HEK293 (cell line): ENCODE data around the gene ZNF799.
"Not testable (repeated sequence)": the region's sequence is repeated elsewhere in the genome, so short reads cannot be mapped to it uniquely, and the experiment has no call there.

Experiments
- CTCF ChIA-PET: fragments of 350-600 bp; formaldehyde crosslinking; extraction: SDS; loops from one replicate; lab custom pipeline; 2021; ENCODE audit warnings: antibody characterized with exemption; lab: Yijun Ruan, JAX
- POLR2A ChIA-PET: fragments of 300-600 bp; formaldehyde crosslinking; extraction: SDS; loops from one replicate; lab custom pipeline; 2020; ENCODE audit warnings: antibody characterized with exemption, inconsistent platforms; lab: Yijun Ruan, JAX
- H3K27ac ChIP-seq: fragments of 200-500 bp; sonication (Bioruptor generic); 2 replicates; pipeline ENCODE4 v1.5.1; 2014; ENCODE audit warnings: low read depth, low read length, control low read depth, inconsistent platforms; ENCODE audit errors: extremely low read depth
- H3K36me3 ChIP-seq, 2 experiments: fragments of 200-500 bp in 1 of 2; sonication (Bioruptor generic) in 1 of 2; 1 replicate in 1 of 2; 2 replicates in 1 of 2; pipeline ENCODE4 v1.5.1; 2014 to 2017; ENCODE audit warnings: inconsistent platforms in 2 of 2, low read length in 2 of 2; ENCODE audit not compliant: control insufficient read depth in 2 of 2, insufficient read depth in 1 of 2
- H3K4me1 ChIP-seq: fragments of 200-500 bp; sonication (Bioruptor generic); 2 replicates; pipeline ENCODE4 v1.5.1; 2014; ENCODE audit warnings: mild to moderate bottlenecking, low read length, inconsistent platforms; ENCODE audit not compliant: control insufficient read depth, insufficient read depth
- H3K4me3 ChIP-seq: 2 replicates; pipeline ENCODE4 v1.5.1; 2011; ENCODE audit warnings: low read depth, mild to moderate bottlenecking, control low read depth, low read length, moderate library complexity
- H3K9me3 ChIP-seq: fragments of 200-500 bp; sonication (Bioruptor generic); 2 replicates; pipeline ENCODE4 v1.5.1; 2014; ENCODE audit warnings: low read depth, low read length, inconsistent platforms; ENCODE audit not compliant: control insufficient read depth, insufficient read depth
- EGR2 ChIP-seq: fragments of 450-650 bp; formaldehyde crosslinking; IDR thresholded peaks from 2 replicates; pipeline ENCODE4 v1.5.1; 2016; ENCODE audit warnings: low read depth, missing biosample characterization, missing genetic modification characterization
- GLIS1 ChIP-seq: fragments of 450-650 bp; formaldehyde crosslinking; IDR thresholded peaks from 2 replicates; pipeline ENCODE4 v1.5.1; 2016; ENCODE audit warnings: missing biosample characterization, missing genetic modification characterization
- OSR2 ChIP-seq: fragments of 450-650 bp; formaldehyde crosslinking; IDR thresholded peaks from 2 replicates; pipeline ENCODE4 v1.5.1; 2016; ENCODE audit warnings: missing biosample characterization, missing genetic modification characterization
- PRDM1 ChIP-seq: fragments of 450-650 bp; formaldehyde crosslinking; IDR thresholded peaks from 2 replicates; pipeline ENCODE4; 2016; ENCODE audit warnings: missing biosample characterization, missing genetic modification characterization
- SALL2 ChIP-seq: fragments of 450-650 bp; formaldehyde crosslinking; IDR thresholded peaks from 2 replicates; pipeline ENCODE4 v1.5.0; 2017; ENCODE audit warnings: missing biosample characterization, mild to moderate bottlenecking, missing genetic modification characterization, borderline replicate concordance
- ZBTB17 ChIP-seq: fragments of 450-650 bp; formaldehyde crosslinking; IDR thresholded peaks from 2 replicates; pipeline ENCODE4 v1.5.1; 2016; ENCODE audit warnings: missing biosample characterization, missing genetic modification characterization
- ZEB2 ChIP-seq: fragments of 450-650 bp; formaldehyde crosslinking; IDR thresholded peaks from 2 replicates; pipeline ENCODE4 v1.5.1; 2016; ENCODE audit warnings: missing biosample characterization, missing genetic modification characterization
- ZFP41 ChIP-seq: fragments of 450-650 bp; formaldehyde crosslinking; IDR thresholded peaks from 2 replicates; pipeline ENCODE4 v1.5.1; 2016; ENCODE audit warnings: missing biosample characterization, missing genetic modification characterization, borderline replicate concordance
- ZNF140 ChIP-seq: fragments of 450-650 bp; formaldehyde crosslinking; IDR thresholded peaks from 2 replicates; pipeline ENCODE4 v1.5.1; 2016; ENCODE audit warnings: missing biosample characterization, missing genetic modification characterization
- ZNF19 ChIP-seq: fragments of 450-650 bp; formaldehyde crosslinking; IDR thresholded peaks from 2 replicates; pipeline ENCODE4; 2016; ENCODE audit warnings: missing biosample characterization, missing genetic modification characterization, low read depth
- ZNF274 ChIP-seq, 2 experiments: fragments of 200-500 bp in 1 of 2; fragments of 450-650 bp in 1 of 2; sonication (Bioruptor generic) in 1 of 2; formaldehyde crosslinking in 1 of 2; IDR thresholded peaks; 2 replicates each; pipeline versions ENCODE4 v1.5.1 to v1.6.1; 2014 to 2016; ENCODE audit warnings: borderline replicate concordance in 1 of 2, inconsistent platforms in 1 of 2, low read length in 1 of 2, missing biosample characterization in 1 of 2, missing genetic modification characterization in 1 of 2
- ZNF324 ChIP-seq: fragments of 450-650 bp; formaldehyde crosslinking; IDR thresholded peaks from 2 replicates; pipeline ENCODE4 v1.5.1; 2016; ENCODE audit warnings: missing biosample characterization, missing genetic modification characterization
- ZNF596 ChIP-seq: fragments of 450-650 bp; IDR thresholded peaks from 2 replicates; pipeline ENCODE4 v1.5.0; 2018; ENCODE audit warnings: missing biosample characterization, mild to moderate bottlenecking, missing genetic modification characterization, moderate library complexity
- ZNF629 ChIP-seq: fragments of 450-650 bp; formaldehyde crosslinking; IDR thresholded peaks from 2 replicates; pipeline ENCODE4 v1.5.1; 2017; ENCODE audit warnings: missing biosample characterization, missing genetic modification characterization
- ZNF670 ChIP-seq: fragments of 450-650 bp; formaldehyde crosslinking; IDR thresholded peaks from 2 replicates; pipeline ENCODE4 v1.5.1; 2016; ENCODE audit warnings: missing biosample characterization, missing genetic modification characterization, low read depth
- ZNF76 ChIP-seq: fragments of 450-650 bp; formaldehyde crosslinking; IDR thresholded peaks from 2 replicates; pipeline ENCODE4; 2016; ENCODE audit warnings: low read depth, missing biosample characterization, missing genetic modification characterization, borderline replicate concordance
- ZNF776 ChIP-seq: fragments of 450-650 bp; formaldehyde crosslinking; IDR thresholded peaks from 2 replicates; pipeline ENCODE4 v1.5.0; 2017; ENCODE audit warnings: missing biosample characterization, missing genetic modification characterization, borderline replicate concordance
- ZNF777 ChIP-seq: fragments of 450-650 bp; formaldehyde crosslinking; IDR thresholded peaks from 2 replicates; pipeline ENCODE4 v1.5.1; 2017; ENCODE audit warnings: missing biosample characterization, missing genetic modification characterization, borderline replicate concordance
- TF ChIP-seq, protein P1 (sequence below): fragments of 450-650 bp; formaldehyde crosslinking; IDR thresholded peaks from 2 replicates; pipeline ENCODE4 v1.5.1; 2017; ENCODE audit warnings: missing biosample characterization, missing genetic modification characterization
- TF ChIP-seq, protein P2 (sequence below): fragments of 450-650 bp; formaldehyde crosslinking; IDR thresholded peaks from 2 replicates; pipeline ENCODE4 v1.5.1; 2016; ENCODE audit warnings: missing biosample characterization, missing genetic modification characterization, low read depth
- TF ChIP-seq, protein P3 (sequence below): fragments of 450-650 bp; formaldehyde crosslinking; IDR thresholded peaks from 2 replicates; pipeline ENCODE4 v1.5.1; 2016; ENCODE audit warnings: missing biosample characterization, missing genetic modification characterization

Gene ZNF799

DNA sequence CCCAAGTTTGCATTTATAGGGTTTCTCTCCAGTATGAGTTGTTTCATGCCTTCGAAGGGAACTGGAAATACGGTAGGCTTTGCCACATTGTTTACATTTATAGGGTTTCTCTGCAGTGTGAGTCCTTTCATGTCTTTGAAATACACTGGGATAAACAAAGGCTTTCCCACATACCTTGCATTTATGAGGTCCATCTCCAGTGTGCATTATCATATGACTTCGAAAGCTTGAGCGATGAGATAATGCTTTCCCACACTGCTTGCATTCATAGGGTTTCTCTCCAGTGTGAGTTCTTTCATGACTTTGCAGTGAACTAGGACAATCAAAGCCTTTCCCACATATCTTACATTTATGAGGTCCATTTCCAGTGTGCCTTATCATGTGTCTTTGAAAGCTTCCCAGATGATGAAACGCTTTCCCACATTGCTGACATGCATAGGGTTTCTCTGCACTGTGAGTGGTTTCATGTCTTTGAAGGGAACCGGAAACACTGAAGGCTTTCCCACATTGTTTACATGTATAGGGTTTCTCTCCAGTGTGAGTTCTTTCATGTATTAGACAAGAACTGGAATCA is 29.7 kb upstream of the ZNF799 start:
- peaks cover 0 to 20% of the 10 kb centered on the region in 2 experiments; a peak in 2 of 3 replicates for H3K36me3 ChIP-seq
- H3K9me3 ChIP-seq; CTCF ChIA-PET; POLR2A ChIA-PET; H3K27ac ChIP-seq; H3K4me1 ChIP-seq; H3K4me3 ChIP-seq; TF ChIP-seq ZNF274 (IDR thresholded peaks at IDR 0.05; ENCODE audit: low read length): not testable (repeated sequence)
- peak; percentile 88; the same call in 1 of the 2 replicates for TF ChIP-seq ZNF274 (tag by site-specific recombination; IDR thresholded peaks at IDR 0.05; ENCODE audit: borderline replicate concordance)

DNA sequence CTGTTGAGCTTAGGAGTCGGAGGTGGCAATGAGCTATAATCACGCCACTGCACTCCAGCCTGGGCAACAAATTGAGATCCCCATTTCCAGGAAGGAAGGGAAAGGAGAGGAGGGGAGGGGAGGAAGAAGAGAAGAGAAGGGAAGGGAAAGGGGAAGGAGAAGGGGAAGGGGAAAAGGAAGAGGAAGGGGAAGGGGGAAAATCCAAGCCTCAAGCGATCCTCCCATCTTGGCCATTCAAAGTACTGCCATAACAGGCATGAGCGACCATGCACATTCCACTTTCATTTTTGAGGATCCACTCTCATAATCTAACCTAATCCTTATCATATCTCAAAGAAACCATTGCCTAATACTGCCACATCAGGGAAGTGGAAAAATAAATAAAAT is 24.8 kb upstream of the ZNF799 start:
- CTCF ChIA-PET = interaction anchor here (1.1 kb wide), 1 partner anchor 69 kb away, joined by 3 read pairs; no protein-coding TSS in a partner anchor
- POLR2A ChIA-PET = no interaction called here

DNA sequence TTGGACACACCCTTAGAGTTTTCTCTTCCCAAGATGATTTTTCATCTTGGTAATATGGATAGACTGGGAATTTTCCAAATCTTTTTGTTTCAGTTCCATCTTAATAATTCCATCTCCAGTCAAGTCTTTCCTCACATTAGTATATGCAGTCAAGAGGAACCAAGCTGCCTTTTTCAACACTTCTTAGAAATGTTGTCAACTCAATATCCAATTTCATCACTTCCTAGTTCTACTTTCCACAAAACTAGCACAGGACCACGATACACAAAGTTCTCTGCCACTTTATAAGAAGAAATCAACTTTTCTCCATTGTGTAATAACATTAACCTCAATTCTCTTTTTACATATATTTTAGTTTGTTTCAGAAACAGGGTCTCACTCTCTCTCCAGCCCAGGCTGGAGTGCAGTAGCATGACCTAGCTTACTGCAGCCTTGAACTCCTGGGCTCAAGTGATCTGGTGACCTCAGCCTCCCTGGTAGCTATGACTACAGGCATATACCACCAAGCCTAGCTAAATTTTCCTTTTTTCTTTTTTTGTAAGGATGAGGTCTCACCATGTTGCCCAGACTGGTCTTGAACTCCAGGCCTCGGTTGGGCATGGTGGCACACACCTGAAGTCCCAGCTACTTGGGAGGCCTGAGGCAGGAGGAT is 24.3 kb upstream of the ZNF799 start:
- Histone ChIP-seq H3K4me3 (no peak overlapping the region), H3K9me3 (no peaks in the 10 kb centered on the region)
- TF ChIP-seq GLIS1 (no peak), ZNF19 (tag by site-specific recombination) (no peak), ZBTB17 (tag by site-specific recombination) (no peak), SALL2 (tag by site-specific recombination) (no peak), ZNF596 (no peak), ZNF76 (no peak), ZNF324 (tag by site-specific recombination) (no peak), OSR2 (tag by site-specific recombination) (no peak), ZFP41 (tag by site-specific recombination) (no peak), ZNF629 (tag by site-specific recombination) (no peak), ZNF777 (tag by site-specific recombination) (no peak), ZNF670 (tag by site-specific recombination) (no peak)
- TF ChIP-seq, protein P1, sequence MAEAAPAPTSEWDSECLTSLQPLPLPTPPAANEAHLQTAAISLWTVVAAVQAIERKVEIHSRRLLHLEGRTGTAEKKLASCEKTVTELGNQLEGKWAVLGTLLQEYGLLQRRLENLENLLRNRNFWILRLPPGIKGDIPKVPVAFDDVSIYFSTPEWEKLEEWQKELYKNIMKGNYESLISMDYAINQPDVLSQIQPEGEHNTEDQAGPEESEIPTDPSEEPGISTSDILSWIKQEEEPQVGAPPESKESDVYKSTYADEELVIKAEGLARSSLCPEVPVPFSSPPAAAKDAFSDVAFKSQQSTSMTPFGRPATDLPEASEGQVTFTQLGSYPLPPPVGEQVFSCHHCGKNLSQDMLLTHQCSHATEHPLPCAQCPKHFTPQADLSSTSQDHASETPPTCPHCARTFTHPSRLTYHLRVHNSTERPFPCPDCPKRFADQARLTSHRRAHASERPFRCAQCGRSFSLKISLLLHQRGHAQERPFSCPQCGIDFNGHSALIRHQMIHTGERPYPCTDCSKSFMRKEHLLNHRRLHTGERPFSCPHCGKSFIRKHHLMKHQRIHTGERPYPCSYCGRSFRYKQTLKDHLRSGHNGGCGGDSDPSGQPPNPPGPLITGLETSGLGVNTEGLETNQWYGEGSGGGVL (tag by site-specific recombination) = no peak
- TF ChIP-seq, protein P2, sequence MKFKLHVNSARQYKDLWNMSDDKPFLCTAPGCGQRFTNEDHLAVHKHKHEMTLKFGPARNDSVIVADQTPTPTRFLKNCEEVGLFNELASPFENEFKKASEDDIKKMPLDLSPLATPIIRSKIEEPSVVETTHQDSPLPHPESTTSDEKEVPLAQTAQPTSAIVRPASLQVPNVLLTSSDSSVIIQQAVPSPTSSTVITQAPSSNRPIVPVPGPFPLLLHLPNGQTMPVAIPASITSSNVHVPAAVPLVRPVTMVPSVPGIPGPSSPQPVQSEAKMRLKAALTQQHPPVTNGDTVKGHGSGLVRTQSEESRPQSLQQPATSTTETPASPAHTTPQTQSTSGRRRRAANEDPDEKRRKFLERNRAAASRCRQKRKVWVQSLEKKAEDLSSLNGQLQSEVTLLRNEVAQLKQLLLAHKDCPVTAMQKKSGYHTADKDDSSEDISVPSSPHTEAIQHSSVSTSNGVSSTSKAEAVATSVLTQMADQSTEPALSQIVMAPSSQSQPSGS (tag by site-specific recombination) = no peak
- TF ChIP-seq, all 188 proteins: peak for 0
- ChIA-PET POLR2A (no interaction called here), CTCF (interaction anchor here (1.1 kb wide), 1 partner anchor 70 kb away, joined by 3 read pairs; no protein-coding TSS in a partner anchor)
- Histone ChIP-seq H3K4me1 (no peaks in the 10 kb centered on the region), H3K27ac (no peak overlapping the region), H3K36me3 (peaks cover 0 to 5% of the 10 kb centered on the region in 2 experiments; a peak in 2 of 3 replicates)

More for the DNA sequence above, 24.8 kb upstream of the ZNF799 start:
- H3K9me3 ChIP-seq = no peaks in the 10 kb centered on the region
- peaks cover 0 to 10% of the 10 kb centered on the region in 2 experiments; a peak in 2 of 3 replicates for H3K36me3 ChIP-seq
- no peak for TF ChIP-seq EGR2
- TF ChIP-seq, protein P3, sequence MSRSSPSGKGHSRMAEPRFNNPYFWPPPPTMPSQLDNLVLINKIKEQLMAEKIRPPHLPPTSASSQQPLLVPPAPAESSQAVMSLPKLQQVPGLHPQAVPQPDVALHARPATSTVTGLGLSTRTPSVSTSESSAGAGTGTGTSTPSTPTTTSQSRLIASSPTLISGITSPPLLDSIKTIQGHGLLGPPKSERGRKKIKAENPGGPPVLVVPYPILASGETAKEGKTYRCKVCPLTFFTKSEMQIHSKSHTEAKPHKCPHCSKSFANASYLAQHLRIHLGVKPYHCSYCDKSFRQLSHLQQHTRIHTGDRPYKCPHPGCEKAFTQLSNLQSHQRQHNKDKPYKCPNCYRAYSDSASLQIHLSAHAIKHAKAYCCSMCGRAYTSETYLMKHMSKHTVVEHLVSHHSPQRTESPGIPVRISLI (tag by site-specific recombination) = no peak
- peak; percentile 52 for TF ChIP-seq PRDM1 (tag by site-specific recombination)
- no peak for TF ChIP-seq ZNF140 (tag by site-specific recombination)
- no peak for TF ChIP-seq ZEB2 (tag by site-specific recombination)
- TF ChIP-seq ZNF776 (tag by site-specific recombination) = no peak
- no peaks in the 10 kb centered on the region for H3K4me1 ChIP-seq
- H3K4me3 ChIP-seq = no peak overlapping the region
- no peak overlapping the region for H3K27ac ChIP-seq
